RPMI7951 (cell line): ENCODE results near the gene CLSTN3. TPM values are rescaled to one million over a fixed set of nuclear protein-coding genes. Genes with fewer than 3 reads are reported as not detected.
A peak's percentile ranks its signal among the peaks of the same experiment; 100 is the strongest.
"Not testable (repeated sequence)": the region's sequence is repeated elsewhere in the genome, so short reads cannot be mapped to it uniquely, and the experiment has no call there.

ENCODE experiments used
- DNase-seq: peaks from one replicate; pipeline ENCODE4 v3.0.0-alpha.2; 2012; ENCODE audit warnings: low read depth
- total RNA-seq: library from RNA; depleted of rRNA; stranded (reverse); fragments of >200 nt; shearing (Covaris generic); gene quantifications from 2 replicates; pipeline ENCODE4 v1.2.3, GENCODE V29; 2014

CLSTN3 gene
- total RNA-seq, 1 experiment from 2014 or later: 7.3 TPM

GRCh38 chr12:7103837-7104584, 26.2 kb upstream of the CLSTN3 start:
- DNase-seq: no peak

DNA sequence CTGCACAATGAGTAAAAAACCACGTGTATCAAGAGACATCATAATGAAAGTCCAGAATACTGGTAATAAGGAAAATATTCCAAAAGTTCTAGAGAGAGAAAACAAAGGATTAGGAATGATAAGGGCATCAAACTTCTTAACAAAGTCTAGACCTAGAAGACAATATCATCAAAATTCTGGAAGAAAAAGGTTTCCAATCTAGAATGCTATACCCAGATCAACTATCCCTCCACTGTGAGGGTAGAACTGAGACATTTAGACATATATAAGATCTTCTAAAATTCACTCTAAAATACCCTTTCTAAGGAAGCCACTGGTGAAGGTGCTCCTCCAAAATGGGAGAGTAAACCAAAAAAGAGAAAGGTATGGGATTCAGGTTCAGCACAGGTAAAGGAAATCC, 24.1 kb upstream of the CLSTN3 start:
- DNase-seq: no peak

DNA sequence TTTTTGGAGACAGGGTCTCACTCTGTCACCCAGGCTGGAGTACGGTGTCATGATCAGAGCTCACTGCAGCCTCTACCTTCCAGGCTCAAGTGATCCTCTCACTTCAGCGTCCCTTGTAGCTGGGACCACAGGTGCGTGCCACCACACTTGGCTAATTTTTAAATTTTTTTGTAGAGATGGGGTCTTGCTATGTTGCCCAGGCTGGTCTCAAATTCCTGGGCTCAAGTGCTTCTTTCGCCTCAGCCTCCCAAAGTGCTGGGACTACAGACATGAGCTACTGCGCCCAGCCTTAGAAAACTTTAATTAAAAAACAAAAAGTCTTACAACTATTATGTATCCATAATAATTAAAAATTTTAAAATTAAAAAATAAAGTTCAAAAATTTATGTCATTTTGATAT, 23.0 kb upstream of the CLSTN3 start:
- DNase-seq: not testable (repeated sequence)

- no peak for DNase-seq
Observed at GRCh38 chr12:7107636-7108002, 22.6 kb upstream of the CLSTN3 start.

GRCh38 chr12:7108003-7108795, 22.0 kb upstream of the CLSTN3 start:
- DNase-seq: peak; percentile 72

GRCh38 chr12:7108796-7109571, 21.2 kb upstream of the CLSTN3 start, which contains the start of gene C1RL:
Gene C1RL, minus strand, starts transcription at chr12:7109214. Its CDS starts 34 bp downstream, at chr12:7109180.
- peak; percentile 72 for DNase-seq

DNA sequence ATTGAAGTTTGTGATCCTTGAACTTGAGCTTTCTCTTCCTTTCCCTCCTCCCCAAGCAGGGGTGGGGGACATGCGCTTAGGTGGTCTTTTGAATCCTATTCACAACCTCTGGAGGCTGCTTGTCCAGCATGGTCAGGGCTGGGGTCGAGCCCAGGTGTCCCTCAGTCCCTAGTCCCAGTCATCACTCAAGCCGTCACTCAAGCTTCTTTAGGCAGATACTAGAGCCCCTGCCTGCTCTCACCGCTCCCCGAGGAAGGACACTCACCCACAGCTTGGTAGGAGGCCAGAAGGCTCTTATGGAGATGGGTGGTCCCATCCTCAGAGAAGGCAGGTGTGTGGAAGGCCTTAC, 20.6 kb upstream of the CLSTN3 start:
- no peak for DNase-seq

DNA sequence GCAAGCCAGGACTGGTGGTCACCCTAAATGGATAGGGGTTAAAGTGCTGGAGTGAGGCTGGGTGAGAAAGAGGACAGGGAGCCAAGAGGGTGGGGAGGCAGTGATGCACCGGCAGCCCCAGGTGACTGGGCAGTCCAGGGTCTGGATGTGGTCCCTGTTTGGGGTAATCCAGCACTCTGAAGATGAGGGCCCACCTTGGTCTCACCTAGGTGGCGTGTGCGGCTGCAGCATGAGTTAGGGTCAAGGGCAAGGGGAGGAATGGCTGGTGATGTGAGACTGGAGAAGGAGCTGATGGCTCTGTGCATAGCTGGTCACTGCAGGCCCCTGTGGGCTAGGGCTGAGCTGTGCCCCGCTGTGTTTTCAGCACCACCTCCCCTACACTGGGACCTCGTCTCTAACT, 19.5 kb upstream of the CLSTN3 start:
- DNase-seq: no peak

- no peak for DNase-seq
Observed at GRCh38 chr12:7112041-7112440, 18.1 kb upstream of the CLSTN3 start.

DNA sequence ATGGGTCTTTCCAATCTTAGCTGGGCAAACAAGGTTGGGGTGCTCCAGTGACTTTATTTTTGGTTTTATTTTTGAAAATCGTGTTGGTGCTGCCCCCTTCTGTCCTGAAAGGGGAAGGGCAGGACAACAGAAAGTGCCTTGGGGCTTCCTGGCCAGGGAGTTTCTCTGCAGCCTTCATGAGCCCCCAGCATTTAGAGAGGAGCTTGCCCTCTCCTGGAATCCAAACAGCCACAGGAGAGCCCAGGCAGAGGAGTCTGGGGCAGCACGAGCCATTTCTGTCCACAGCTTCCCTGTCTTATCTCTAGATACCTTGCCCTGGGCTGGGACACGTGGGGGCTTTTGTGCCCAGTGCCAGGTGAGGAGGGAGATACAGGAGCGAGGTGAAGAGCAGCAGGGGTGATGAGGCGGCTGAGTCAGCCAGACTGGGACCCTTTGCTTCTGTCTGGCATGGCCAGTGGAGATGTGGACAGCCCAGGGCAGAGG, 16.7 kb upstream of the CLSTN3 start:
- DNase-seq: peak; percentile 29

DNA sequence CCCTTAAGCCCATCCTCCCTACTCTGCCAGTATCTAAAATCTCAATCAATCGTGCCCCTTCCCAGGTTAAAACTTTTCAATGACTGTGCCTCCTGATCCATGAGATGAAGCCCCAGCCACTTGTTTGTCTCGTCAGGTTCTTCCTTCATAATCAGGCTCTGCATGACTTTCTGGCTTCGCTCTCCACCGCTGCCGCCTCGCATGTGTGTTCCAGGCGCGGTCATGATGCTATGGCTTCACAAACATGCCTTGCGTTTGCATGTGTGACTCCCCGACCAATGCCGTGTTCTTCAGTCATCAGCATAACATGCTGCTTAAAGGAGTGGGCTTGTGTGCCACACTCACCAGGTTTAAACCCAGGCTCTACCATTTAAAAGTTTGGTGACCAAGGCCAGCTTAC, 16.2 kb upstream of the CLSTN3 start:
- DNase-seq: no peak

DNA sequence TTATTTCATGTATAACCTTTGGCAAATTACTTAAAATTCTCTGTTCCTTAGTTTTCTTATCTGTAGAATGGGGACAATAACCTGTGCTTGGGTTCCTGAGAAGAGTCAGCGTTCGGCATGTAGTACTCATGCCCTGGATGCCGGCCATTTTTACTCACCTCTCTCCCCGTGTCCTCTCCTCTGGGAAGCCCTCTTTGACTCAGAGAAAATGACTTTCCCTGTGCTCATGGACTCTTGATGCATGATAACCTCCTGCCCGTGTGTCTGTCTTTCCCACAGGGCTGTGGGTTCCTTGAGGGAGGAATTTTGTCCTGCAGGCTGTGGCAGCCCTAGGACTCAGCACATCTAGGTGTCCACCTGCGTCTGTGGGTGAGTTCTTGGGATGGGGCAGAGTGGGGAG, 15.3 kb upstream of the CLSTN3 start:
- DNase-seq: no peak

DNA sequence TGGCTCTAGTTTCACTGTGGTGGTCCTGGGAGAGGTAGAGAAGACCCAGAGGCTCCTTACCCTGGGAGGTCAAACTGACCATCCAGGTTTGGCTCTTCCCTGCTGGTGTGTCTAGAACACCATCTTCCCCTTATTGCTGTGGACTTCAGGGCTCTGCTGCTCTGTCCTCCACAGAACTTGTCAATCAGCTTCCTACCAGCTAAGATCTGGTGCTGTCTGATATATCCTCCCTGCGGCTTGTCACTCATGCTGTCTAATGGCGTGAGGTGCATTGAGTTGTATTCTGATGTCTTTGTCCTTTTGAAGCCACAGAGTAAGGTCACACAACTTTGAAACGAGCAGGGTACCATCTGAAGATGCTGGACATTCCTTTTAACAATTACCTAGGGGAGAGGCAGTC, 14.0 kb upstream of the CLSTN3 start:
- DNase-seq: no peak

DNA sequence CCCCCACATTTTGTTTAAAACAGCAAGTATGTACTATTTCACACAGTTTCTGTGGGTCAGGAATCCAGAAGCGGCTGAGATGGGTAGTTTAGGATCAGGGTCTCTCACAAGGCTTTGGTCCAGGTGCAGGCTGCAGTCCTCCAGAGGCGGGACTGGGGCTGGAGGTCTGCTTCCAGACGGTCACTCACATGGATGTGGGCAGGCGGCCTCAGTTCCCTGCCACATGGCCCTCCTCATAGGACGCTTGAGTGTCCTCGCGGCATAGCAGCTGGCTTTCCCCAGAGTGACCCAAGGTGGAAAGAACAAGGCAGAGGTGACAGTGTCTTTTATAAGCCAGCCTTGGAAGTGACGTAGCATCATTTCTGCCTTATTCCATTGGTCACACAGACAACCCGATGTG, 13.3 kb upstream of the CLSTN3 start:
- no peak for DNase-seq

DNA sequence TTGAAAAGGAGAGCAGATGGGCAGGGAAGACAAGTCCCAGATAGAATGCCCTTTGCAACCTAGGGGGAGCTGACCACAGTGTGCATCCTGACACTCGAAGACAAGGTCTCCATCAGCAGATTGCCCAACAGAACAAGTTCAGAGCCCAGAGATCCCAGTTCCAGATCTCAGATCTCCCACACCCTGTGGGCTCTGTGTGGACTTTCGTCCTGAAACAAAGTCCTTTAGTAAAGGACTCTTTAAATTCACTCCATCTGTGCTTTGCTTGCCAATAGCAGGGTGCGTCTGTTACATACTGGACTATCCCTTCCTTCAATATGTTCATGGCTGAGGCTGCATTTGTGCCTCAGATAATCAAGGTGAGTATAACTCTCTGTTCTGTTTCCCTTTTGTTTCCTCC, 12.5 kb upstream of the CLSTN3 start:
- no peak for DNase-seq

GRCh38 chr12:7118881-7119280, 11.3 kb upstream of the CLSTN3 start:
- DNase-seq: no peak

- DNase-seq: no peak
Observed at GRCh38 chr12:7120166-7120565, 10.0 kb upstream of the CLSTN3 start.

DNA sequence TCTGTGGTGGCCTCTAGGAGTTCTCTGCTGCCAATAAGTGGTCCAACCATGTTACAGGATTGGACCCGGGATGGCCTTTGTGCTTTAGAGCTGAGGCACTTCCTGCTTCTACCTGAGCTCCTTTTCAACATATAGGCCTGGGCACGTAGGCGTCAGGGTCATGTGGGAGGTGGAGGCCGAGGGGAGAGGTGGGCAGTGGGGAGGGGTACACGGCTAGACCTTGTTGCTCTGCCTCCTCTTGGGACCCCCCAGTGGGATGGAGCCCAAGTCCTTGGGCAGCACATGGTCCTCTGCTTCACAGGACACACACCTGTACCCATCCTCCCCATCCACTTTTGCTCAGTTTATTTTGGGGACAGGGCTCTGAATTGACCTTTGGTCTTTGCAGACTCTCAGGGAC, 8.8 kb upstream of the CLSTN3 start:
- no peak for DNase-seq

- no peak for DNase-seq
Observed at GRCh38 chr12:7122811-7123769, 7.1 kb upstream of the CLSTN3 start.

GRCh38 chr12:7123806-7124522, 6.2 kb upstream of the CLSTN3 start:
- no peak for DNase-seq
